ENCODE measurements around the gene RTRAF. TPM values are rescaled to one million over a fixed set of nuclear protein-coding genes. Genes with fewer than 3 reads are reported as not detected.
A peak's percentile ranks its signal among the peaks of the same experiment; 100 is the strongest.

The RTRAF gene
- total and polyA plus RNA-seq, 9 of the 15 experiments (the other 6 are each of a cell fraction or from before 2014, with no cell fraction given), result 126 to 204 (median 155) TPM

DNA sequence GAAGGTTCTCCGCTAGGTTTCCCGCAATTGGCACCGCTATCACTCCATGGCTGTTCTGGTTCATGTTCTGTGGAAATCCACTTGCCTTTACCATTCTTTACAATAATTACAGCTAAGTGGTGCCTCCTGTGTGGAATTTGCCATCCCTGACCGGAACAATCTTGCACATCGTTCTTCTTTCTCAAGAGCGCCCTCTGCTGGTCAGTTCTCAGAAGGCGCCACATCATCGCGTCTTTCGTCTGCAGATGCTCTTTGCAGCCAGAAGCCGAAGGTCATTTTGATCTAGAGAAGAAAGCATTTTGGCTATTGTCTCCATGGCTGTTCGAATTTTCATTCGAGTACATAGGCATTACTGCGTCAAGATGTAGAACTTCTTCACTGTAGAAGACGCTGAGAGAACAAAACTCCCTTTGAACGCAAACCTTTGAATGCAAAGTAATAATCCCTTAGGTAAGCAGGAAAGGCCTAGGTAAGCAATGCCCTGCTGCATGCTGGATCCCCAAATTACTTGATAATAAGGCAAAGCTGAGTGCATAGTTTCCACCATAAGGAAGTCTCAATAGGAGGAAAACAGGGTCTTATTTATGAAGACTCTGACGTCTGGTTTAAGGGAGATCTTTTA is 10.1 kb upstream of the RTRAF start:
- FAIRE-seq, result peak; percentile 69
- WGBS (ENCODE audit: insufficient coverage, low coverage, missing lambda C conversion rate), result 9% methylated on average over 17 of the region's 17 CpGs
- Histone ChIP-seq H3K79me2 (ENCODE audit: control insufficient read depth, insufficient read depth, low read length) (no peaks in the 10 kb centered on the region), H2AFZ (ENCODE audit: low read depth, low read length) (no peak overlapping the region), H3K36me3 (ENCODE audit: control insufficient read depth, insufficient read depth, low read length) (no peaks in the 10 kb centered on the region), H3K9ac (ENCODE audit: insufficient read depth in 1 of 2, low read depth in 2 of 2, low read length in 2 of 2) (no peak overlapping the region), H3K27ac (ENCODE audit: extremely low read depth, low read depth, low read length) (no peak overlapping the region), H3K4me2 (ENCODE audit: insufficient read depth, low read length) (no peak overlapping the region), H3K27me3 (ENCODE audit: control insufficient read depth in 2 of 2, insufficient read depth in 2 of 2, low read length in 2 of 2) (peaks cover 3 to 10% of the 10 kb centered on the region in 2 experiments; a peak in 3 of 5 replicates), H4K20me1 (replicated peaks; ENCODE audit: control insufficient read depth, insufficient read depth, low read length) (no peaks in the 10 kb centered on the region), H3K9me1 (ENCODE audit: control insufficient read depth, insufficient read depth, low read length) (no peaks in the 10 kb centered on the region), H3K4me3 (no peak overlapping the region), H3K4me1 (replicated peaks in 1 of 2; ENCODE audit: control insufficient read depth in 2 of 2, insufficient read depth in 2 of 2, low read length in 2 of 2) (no peaks in the 10 kb centered on the region), H3K9me3 (replicated peaks; ENCODE audit: control insufficient read depth, insufficient read depth, low read depth, low read length) (no peaks in the 10 kb centered on the region)
- ChIA-PET CTCF (ENCODE audit: low intra/inter-chr PET ratio) (interaction anchor here (0.7 kb wide), 1 partner anchor 696 kb away, joined by 3 read pairs; no protein-coding TSS in a partner anchor), POLR2A (no interaction called here)
- DNase-seq (ENCODE audit: extremely low read depth in 1 of 4, low spot score in 3 of 4), result peak; percentile 42 to 73 (median 60)
- in situ Hi-C loops (cut with MboI), result no loop called here
- no TSS peak for BruUV-seq (replicated peaks)
- intact Hi-C loops (cut with micrococcal nuclease), result loop anchor here (5.0 kb wide), 1 partner anchor 197 kb away; no protein-coding TSS in a partner anchor
- TF ChIP-seq ETV6 (IDR thresholded peaks at IDR 0.05; ENCODE audit: borderline replicate concordance in 1 of 2, low read depth in 2 of 2, low read length in 1 of 2), result no peak
- TF ChIP-seq ETV6 (CRISPR knock-in tag; IDR thresholded peaks at IDR 0.05; ENCODE audit: borderline replicate concordance), result no peak
- TF ChIP-seq, protein P1, sequence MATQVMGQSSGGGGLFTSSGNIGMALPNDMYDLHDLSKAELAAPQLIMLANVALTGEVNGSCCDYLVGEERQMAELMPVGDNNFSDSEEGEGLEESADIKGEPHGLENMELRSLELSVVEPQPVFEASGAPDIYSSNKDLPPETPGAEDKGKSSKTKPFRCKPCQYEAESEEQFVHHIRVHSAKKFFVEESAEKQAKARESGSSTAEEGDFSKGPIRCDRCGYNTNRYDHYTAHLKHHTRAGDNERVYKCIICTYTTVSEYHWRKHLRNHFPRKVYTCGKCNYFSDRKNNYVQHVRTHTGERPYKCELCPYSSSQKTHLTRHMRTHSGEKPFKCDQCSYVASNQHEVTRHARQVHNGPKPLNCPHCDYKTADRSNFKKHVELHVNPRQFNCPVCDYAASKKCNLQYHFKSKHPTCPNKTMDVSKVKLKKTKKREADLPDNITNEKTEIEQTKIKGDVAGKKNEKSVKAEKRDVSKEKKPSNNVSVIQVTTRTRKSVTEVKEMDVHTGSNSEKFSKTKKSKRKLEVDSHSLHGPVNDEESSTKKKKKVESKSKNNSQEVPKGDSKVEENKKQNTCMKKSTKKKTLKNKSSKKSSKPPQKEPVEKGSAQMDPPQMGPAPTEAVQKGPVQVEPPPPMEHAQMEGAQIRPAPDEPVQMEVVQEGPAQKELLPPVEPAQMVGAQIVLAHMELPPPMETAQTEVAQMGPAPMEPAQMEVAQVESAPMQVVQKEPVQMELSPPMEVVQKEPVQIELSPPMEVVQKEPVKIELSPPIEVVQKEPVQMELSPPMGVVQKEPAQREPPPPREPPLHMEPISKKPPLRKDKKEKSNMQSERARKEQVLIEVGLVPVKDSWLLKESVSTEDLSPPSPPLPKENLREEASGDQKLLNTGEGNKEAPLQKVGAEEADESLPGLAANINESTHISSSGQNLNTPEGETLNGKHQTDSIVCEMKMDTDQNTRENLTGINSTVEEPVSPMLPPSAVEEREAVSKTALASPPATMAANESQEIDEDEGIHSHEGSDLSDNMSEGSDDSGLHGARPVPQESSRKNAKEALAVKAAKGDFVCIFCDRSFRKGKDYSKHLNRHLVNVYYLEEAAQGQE (IDR thresholded peaks at IDR 0.05; ENCODE audit: borderline replicate concordance), result peak; percentile 52; the same call in 1 of the 2 replicates
- TF ChIP-seq, protein P1 (CRISPR knock-in tag; IDR thresholded peaks at IDR 0.05; ENCODE audit: low read depth), result no peak
- 0 out of 2 replicates have a peak, but pooled peaks have one; percentile 23 for TF ChIP-seq CREM (IDR thresholded peaks at IDR 0.05; ENCODE audit: low read depth)
- TF ChIP-seq, protein P2, sequence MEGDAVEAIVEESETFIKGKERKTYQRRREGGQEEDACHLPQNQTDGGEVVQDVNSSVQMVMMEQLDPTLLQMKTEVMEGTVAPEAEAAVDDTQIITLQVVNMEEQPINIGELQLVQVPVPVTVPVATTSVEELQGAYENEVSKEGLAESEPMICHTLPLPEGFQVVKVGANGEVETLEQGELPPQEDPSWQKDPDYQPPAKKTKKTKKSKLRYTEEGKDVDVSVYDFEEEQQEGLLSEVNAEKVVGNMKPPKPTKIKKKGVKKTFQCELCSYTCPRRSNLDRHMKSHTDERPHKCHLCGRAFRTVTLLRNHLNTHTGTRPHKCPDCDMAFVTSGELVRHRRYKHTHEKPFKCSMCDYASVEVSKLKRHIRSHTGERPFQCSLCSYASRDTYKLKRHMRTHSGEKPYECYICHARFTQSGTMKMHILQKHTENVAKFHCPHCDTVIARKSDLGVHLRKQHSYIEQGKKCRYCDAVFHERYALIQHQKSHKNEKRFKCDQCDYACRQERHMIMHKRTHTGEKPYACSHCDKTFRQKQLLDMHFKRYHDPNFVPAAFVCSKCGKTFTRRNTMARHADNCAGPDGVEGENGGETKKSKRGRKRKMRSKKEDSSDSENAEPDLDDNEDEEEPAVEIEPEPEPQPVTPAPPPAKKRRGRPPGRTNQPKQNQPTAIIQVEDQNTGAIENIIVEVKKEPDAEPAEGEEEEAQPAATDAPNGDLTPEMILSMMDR (IDR thresholded peaks at IDR 0.05 in 2 of 3, conservative IDR thresholded peaks at IDR 0.05 in 1 of 3; ENCODE audit: insufficient read depth in 2 of 3, low read depth in 1 of 3, low read length in 3 of 3), result peak; percentile 52 to 82 (median 69)
- TF ChIP-seq SRSF1 (IDR thresholded peaks at IDR 0.05; ENCODE audit: low read depth, low read length), result no peak
- peak in 1 of 2 experiments; percentile 24; a peak in 1 of 4 replicates for TF ChIP-seq RCOR1 (IDR thresholded peaks at IDR 0.05; ENCODE audit: borderline replicate concordance in 1 of 2, low read depth in 2 of 2, low read length in 2 of 2)
- TF ChIP-seq SMC3 (conservative IDR thresholded peaks at IDR 0.05; ENCODE audit: insufficient read depth, low read depth, low read length), result 0 out of 2 replicates have a peak, but pooled peaks have one; percentile 23
- peak in 1 of 2 experiments; percentile 60; a peak in 3 of 4 replicates for TF ChIP-seq RAD21 (CRISPR knock-in tag; conservative IDR thresholded peaks at IDR 0.05 in 1 of 2, IDR thresholded peaks at IDR 0.05 in 1 of 2)
- ATAC-seq, result peak; percentile 86

All from K562 (cell line).